Nephron (organoid): ENCODE results near the gene ZFAND3.

ENCODE experiments used
- H3K27ac Mint-ChIP-seq, 3 experiments: 2 replicates each; pipeline ENCODE4 v1.8.0; 2020; ENCODE audit warnings: mixed read lengths in 3 of 3, mild to moderate bottlenecking in 2 of 3, moderate library complexity in 1 of 3
- H3K27me3 Mint-ChIP-seq: 2 replicates; pipeline ENCODE4 v1.8.0; 2021; ENCODE audit warnings: low read depth, mild to moderate bottlenecking, moderate library complexity, mixed read lengths
- H3K36me3 Mint-ChIP-seq: 2 replicates; pipeline ENCODE4 v1.8.0; 2020; ENCODE audit warnings: low read depth, mixed read lengths
- H3K4me1 Mint-ChIP-seq: 2 replicates; pipeline ENCODE4 v1.8.0; 2020; ENCODE audit warnings: mixed read lengths
- H3K4me3 Mint-ChIP-seq, 3 experiments: 2 replicates each; pipeline ENCODE4 v1.8.0; 2020; ENCODE audit warnings: mild to moderate bottlenecking in 3 of 3, mixed read lengths in 3 of 3, moderate library complexity in 2 of 3
- H3K9me3 Mint-ChIP-seq: 2 replicates; pipeline ENCODE4 v1.8.0; 2020; ENCODE audit warnings: mixed read lengths
- CTCF ChIP-seq, 3 experiments: fragments of 200-600 bp; sonication (generic); IDR thresholded peaks; one replicate each; pipeline ENCODE4 v1.5.0; 2021; ENCODE audit warnings: antibody characterized with exemption in 3 of 3; ENCODE audit not compliant: unreplicated experiment in 3 of 3

ZFAND3 gene

GRCh38 chr6:37847704-37848103 lies 28.2 kb downstream of the ZFAND3 start:
- Mint-ChIP-seq H3K9me3 (no peaks in the 10 kb centered on the region), H3K4me3 (no peak overlapping the region), H3K4me1 (peaks cover 36% of the 10 kb centered on the region), H3K36me3 (peaks cover 9% of the 10 kb centered on the region), H3K27me3 (no peaks in the 10 kb centered on the region), H3K27ac (peak overlapping the region in 2 of 3 experiments; percentile 40 to 82)
- TF ChIP-seq CTCF (IDR thresholded peaks at IDR 0.05; ENCODE audit: unreplicated experiment in 3 of 3), result no peak

GRCh38 chr6:37848371-37848770 lies 28.8 kb downstream of the ZFAND3 start:
- H3K9me3 Mint-ChIP-seq, result no peaks in the 10 kb centered on the region
- TF ChIP-seq CTCF (IDR thresholded peaks at IDR 0.05; ENCODE audit: unreplicated experiment in 3 of 3), result no peak
- H3K36me3 Mint-ChIP-seq, result peaks cover 9% of the 10 kb centered on the region
- no peaks in the 10 kb centered on the region for H3K27me3 Mint-ChIP-seq
- H3K27ac Mint-ChIP-seq, result peak overlapping the region; percentile 29 to 82 (median 40)
- peaks cover 36% of the 10 kb centered on the region for H3K4me1 Mint-ChIP-seq
- peak overlapping the region in 2 of 3 experiments; percentile 29 to 31 for H3K4me3 Mint-ChIP-seq

GRCh38 chr6:37850260-37850659 lies 30.7 kb downstream of the ZFAND3 start:
- no peak for TF ChIP-seq CTCF (IDR thresholded peaks at IDR 0.05; ENCODE audit: unreplicated experiment in 3 of 3)
- peak overlapping the region in 2 of 3 experiments; percentile 4 to 41 for H3K27ac Mint-ChIP-seq
- H3K9me3 Mint-ChIP-seq, result no peaks in the 10 kb centered on the region
- H3K27me3 Mint-ChIP-seq, result no peaks in the 10 kb centered on the region
- H3K36me3 Mint-ChIP-seq, result no peaks in the 10 kb centered on the region
- H3K4me1 Mint-ChIP-seq, result peaks cover 31% of the 10 kb centered on the region
- no peak overlapping the region for H3K4me3 Mint-ChIP-seq

GRCh38 chr6:37850728-37851285 lies 31.3 kb downstream of the ZFAND3 start:
- H3K27ac Mint-ChIP-seq, result peak overlapping the region in 1 of 3 experiments; percentile 39
- no peak for TF ChIP-seq CTCF (IDR thresholded peaks at IDR 0.05; ENCODE audit: unreplicated experiment in 3 of 3)

GRCh38 chr6:37851997-37852524 lies 32.5 kb downstream of the ZFAND3 start:
- no peaks in the 10 kb centered on the region for H3K36me3 Mint-ChIP-seq
- no peaks in the 10 kb centered on the region for H3K27me3 Mint-ChIP-seq
- peaks cover 28% of the 10 kb centered on the region for H3K4me1 Mint-ChIP-seq
- no peak for TF ChIP-seq CTCF (IDR thresholded peaks at IDR 0.05; ENCODE audit: unreplicated experiment in 3 of 3)
- H3K9me3 Mint-ChIP-seq, result no peaks in the 10 kb centered on the region
- no peak overlapping the region for H3K27ac Mint-ChIP-seq
- H3K4me3 Mint-ChIP-seq, result no peak overlapping the region

More at GRCh38 chr6:37850728-37851285, 31.3 kb downstream of the ZFAND3 start:
- no peaks in the 10 kb centered on the region for H3K36me3 Mint-ChIP-seq
- no peaks in the 10 kb centered on the region for H3K9me3 Mint-ChIP-seq
- no peaks in the 10 kb centered on the region for H3K27me3 Mint-ChIP-seq
- H3K4me3 Mint-ChIP-seq, result no peak overlapping the region
- H3K4me1 Mint-ChIP-seq, result peaks cover 27% of the 10 kb centered on the region

- Mint-ChIP-seq H3K4me3 (no peak overlapping the region), H3K9me3 (no peaks in the 10 kb centered on the region), H3K4me1 (peaks cover 11% of the 10 kb centered on the region), H3K27ac (peak overlapping the region in 2 of 3 experiments; percentile 7 to 63), H3K27me3 (no peaks in the 10 kb centered on the region), H3K36me3 (no peaks in the 10 kb centered on the region)
- no peak for TF ChIP-seq CTCF (IDR thresholded peaks at IDR 0.05; ENCODE audit: unreplicated experiment in 3 of 3)
Measured at GRCh38 chr6:37856285-37856684, 36.8 kb downstream of the ZFAND3 start.
